MCF 10A (cell line): ENCODE data around the gene CEP43. TPM values are rescaled to one million over a fixed set of nuclear protein-coding genes. Genes with fewer than 3 reads are reported as not detected.
A peak's percentile ranks its signal among the peaks of the same experiment; 100 is the strongest.

Source experiments
- BruUV-seq: library from RNA; stranded (reverse); fragments of 400-500 nt; replicated peaks from 2 replicates; lab custom pipeline; 2021; lab: Mats Ljungman, UMichigan
- CTCF ChIA-PET: fragments of 300-600 bp; sonication (Branson Sonifier 250); formaldehyde crosslinking; extraction: SDS; loops from one replicate; lab custom pipeline; 2021; ENCODE audit warnings: antibody characterized with exemption, inconsistent platforms; lab: Yijun Ruan, JAX
- POLR2A ChIA-PET: fragments of 300-600, 350-650 bp; sonication (Branson Sonifier 250); formaldehyde crosslinking; extraction: SDS; loops from one replicate; lab custom pipeline; 2020; ENCODE audit warnings: antibody characterized with exemption, inconsistent platforms; lab: Yijun Ruan, JAX
- DNase-seq: peaks from one replicate; pipeline ENCODE4 v3.0.0-alpha.2; 2018; ENCODE audit not compliant: unreplicated experiment
- H3K27ac Mint-ChIP-seq: one replicate; pipeline ENCODE4 v1.8.0; 2022; ENCODE audit warnings: mild to moderate bottlenecking, low read depth, mixed read lengths; ENCODE audit not compliant: unreplicated experiment
- H3K27me3 Mint-ChIP-seq: one replicate; pipeline ENCODE4 v1.8.0; 2022; ENCODE audit warnings: mixed read lengths; ENCODE audit not compliant: insufficient read depth, unreplicated experiment
- H3K36me3 Mint-ChIP-seq: one replicate; pipeline ENCODE4 v1.8.0; 2022; ENCODE audit warnings: mild to moderate bottlenecking, moderate library complexity, mixed read lengths; ENCODE audit not compliant: insufficient read depth, unreplicated experiment
- H3K4me1 Mint-ChIP-seq: one replicate; pipeline ENCODE4 v1.8.0; 2022; ENCODE audit warnings: mixed read lengths; ENCODE audit not compliant: insufficient read depth, unreplicated experiment
- H3K4me3 Mint-ChIP-seq: one replicate; pipeline ENCODE4 v1.8.0; 2022; ENCODE audit warnings: mild to moderate bottlenecking, moderate library complexity, mixed read lengths; ENCODE audit not compliant: unreplicated experiment
- H3K9me3 Mint-ChIP-seq: one replicate; pipeline ENCODE4 v1.8.0; 2022; ENCODE audit warnings: mixed read lengths; ENCODE audit not compliant: unreplicated experiment
- intact Hi-C: fragments of 100-400 bp; cut with micrococcal nuclease; formaldehyde crosslinking; loops from 2 replicates; pipeline ENCODE4 v1.14.1; 2022
- total RNA-seq: library from RNA; stranded (reverse); gene quantifications from 2 replicates; pipeline ENCODE4 v1.2.3, GENCODE V29; 2022
- TF ChIP-seq, protein P1 (sequence below): fragments of 200-600 bp; IDR thresholded peaks from one replicate; pipeline ENCODE4 v1.8.0; 2022; ENCODE audit warnings: antibody characterized with exemption, mild to moderate bottlenecking; ENCODE audit not compliant: unreplicated experiment

The CEP43 gene
- total RNA-seq, 1 experiment from 2014 or later: 23.8 TPM

DNA sequence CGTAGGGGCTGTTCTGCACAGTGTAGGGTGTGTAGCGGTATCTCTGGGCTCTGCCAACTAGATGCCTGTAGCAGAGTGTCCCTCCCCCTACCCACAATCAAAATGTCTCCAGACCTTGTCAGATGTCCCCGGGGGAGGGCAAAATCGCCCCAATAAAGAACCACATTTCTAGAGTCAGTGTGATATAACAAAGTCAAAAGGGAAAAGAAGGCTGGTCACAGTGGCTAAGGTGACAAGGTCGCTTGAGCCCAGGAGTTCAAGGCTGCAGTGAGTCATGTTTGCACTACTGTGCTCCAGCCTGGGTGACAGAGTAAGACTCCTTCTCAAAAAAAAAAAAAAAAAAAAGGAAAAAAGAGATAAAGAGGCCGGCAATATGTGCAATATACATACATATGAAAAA is 11.7 kb upstream of the CEP43 start:
- TF ChIP-seq, protein P1, sequence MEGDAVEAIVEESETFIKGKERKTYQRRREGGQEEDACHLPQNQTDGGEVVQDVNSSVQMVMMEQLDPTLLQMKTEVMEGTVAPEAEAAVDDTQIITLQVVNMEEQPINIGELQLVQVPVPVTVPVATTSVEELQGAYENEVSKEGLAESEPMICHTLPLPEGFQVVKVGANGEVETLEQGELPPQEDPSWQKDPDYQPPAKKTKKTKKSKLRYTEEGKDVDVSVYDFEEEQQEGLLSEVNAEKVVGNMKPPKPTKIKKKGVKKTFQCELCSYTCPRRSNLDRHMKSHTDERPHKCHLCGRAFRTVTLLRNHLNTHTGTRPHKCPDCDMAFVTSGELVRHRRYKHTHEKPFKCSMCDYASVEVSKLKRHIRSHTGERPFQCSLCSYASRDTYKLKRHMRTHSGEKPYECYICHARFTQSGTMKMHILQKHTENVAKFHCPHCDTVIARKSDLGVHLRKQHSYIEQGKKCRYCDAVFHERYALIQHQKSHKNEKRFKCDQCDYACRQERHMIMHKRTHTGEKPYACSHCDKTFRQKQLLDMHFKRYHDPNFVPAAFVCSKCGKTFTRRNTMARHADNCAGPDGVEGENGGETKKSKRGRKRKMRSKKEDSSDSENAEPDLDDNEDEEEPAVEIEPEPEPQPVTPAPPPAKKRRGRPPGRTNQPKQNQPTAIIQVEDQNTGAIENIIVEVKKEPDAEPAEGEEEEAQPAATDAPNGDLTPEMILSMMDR: no peak
- H3K27ac Mint-ChIP-seq: no peak overlapping the region
- ChIA-PET POLR2A (interaction anchor here (1.5 kb wide), 1 partner anchor 213 kb away, joined by 6 read pairs; no protein-coding TSS in a partner anchor), CTCF (interaction anchor here (0.8 to 3.4 kb wide), 3 partner anchors 199 to 240 kb away, joined by 3 to 24 read pairs (median 4); no protein-coding TSS in a partner anchor)
- DNase-seq: no peak
- no peaks in the 10 kb centered on the region for H3K4me1 Mint-ChIP-seq
- H3K36me3 Mint-ChIP-seq: peaks cover 6% of the 10 kb centered on the region
- no peaks in the 10 kb centered on the region for H3K9me3 Mint-ChIP-seq
- H3K27me3 Mint-ChIP-seq: no peaks in the 10 kb centered on the region
- no TSS peak for BruUV-seq
- H3K4me3 Mint-ChIP-seq: no peak overlapping the region
- intact Hi-C loops: no loop called here

GRCh38 chr6:166987930-166988329 is 11.3 kb upstream of the CEP43 start:
- TF ChIP-seq, protein P1: no peak
- ChIA-PET CTCF (interaction anchor here (0.8 to 3.4 kb wide), 11 partner anchors 8 to 697 kb away, joined by 3 to 65 read pairs (median 6); no protein-coding TSS in a partner anchor), POLR2A (interaction anchor here (1.5 kb wide), 1 partner anchor 214 kb away, joined by 6 read pairs; no protein-coding TSS in a partner anchor)
- Mint-ChIP-seq H3K27ac (no peak overlapping the region), H3K4me1 (no peaks in the 10 kb centered on the region), H3K9me3 (no peaks in the 10 kb centered on the region), H3K36me3 (peaks cover 4% of the 10 kb centered on the region), H3K4me3 (no peak overlapping the region), H3K27me3 (no peaks in the 10 kb centered on the region)
- no TSS peak for BruUV-seq
- intact Hi-C loops: no loop called here
- DNase-seq: no peak

- intact Hi-C loops: loop anchor here (1.0 kb wide), 2 partner anchors 202 to 213 kb away; no protein-coding TSS in a partner anchor
- no peak overlapping the region for H3K27ac Mint-ChIP-seq
- DNase-seq: no peak
- BruUV-seq: no TSS peak
- H3K9me3 Mint-ChIP-seq: no peaks in the 10 kb centered on the region
- H3K4me1 Mint-ChIP-seq: no peaks in the 10 kb centered on the region
- no peaks in the 10 kb centered on the region for H3K36me3 Mint-ChIP-seq
- POLR2A ChIA-PET: interaction anchor here (0.6 to 1.5 kb wide), 4 partner anchors 32 to 365 kb away, joined by 3 to 6 read pairs (median 4); partner anchors contain the start of gene RNASET2
- H3K27me3 Mint-ChIP-seq: no peaks in the 10 kb centered on the region
- CTCF ChIA-PET: interaction anchor here (0.6 to 3.4 kb wide), 22 partner anchors 9 to 697 kb away, joined by 3 to 65 read pairs (median 5); partner anchors contain the start of gene RNASET2
- TF ChIP-seq, protein P1: no peak
- no peak overlapping the region for H3K4me3 Mint-ChIP-seq
These were observed 10.5 kb upstream of the CEP43 start for GRCh38 chr6:166988674-166989201.

DNA sequence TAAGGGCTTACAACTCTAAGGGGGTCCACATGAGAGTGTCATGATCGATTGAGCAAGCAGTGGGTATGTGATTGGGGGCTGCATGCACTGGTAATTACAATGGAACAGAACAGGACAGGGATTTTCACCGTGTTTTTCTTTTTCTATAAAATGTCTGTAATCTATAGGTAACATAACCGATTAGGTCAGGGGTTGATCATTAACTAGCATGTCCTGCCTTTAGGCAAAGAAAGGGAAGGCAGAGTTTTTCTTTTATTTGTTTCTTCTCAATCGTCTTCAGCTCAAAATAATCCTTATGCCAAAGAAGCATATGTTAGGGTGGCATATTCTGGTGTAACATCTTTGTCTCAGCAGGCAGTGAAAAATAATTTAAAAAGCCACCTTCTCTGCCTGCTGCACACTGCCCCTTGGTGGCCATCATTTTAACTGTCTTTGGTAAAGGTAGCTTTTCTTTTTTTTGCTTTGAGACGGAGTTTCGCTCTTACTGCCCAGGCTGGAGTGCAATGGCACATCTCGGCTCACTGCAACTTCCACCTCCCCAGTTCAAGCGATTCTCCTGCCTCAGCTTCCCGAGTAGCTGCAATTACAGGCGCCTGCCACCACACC is 9.7 kb upstream of the CEP43 start:
- H3K4me1 Mint-ChIP-seq: no peaks in the 10 kb centered on the region
- no peaks in the 10 kb centered on the region for H3K36me3 Mint-ChIP-seq
- TF ChIP-seq, protein P1: peak; percentile 43
- no TSS peak for BruUV-seq
- no peaks in the 10 kb centered on the region for H3K27me3 Mint-ChIP-seq
- CTCF ChIA-PET: interaction anchor here (0.6 to 3.4 kb wide), 36 partner anchors 8 to 686 kb away, joined by 3 to 65 read pairs (median 5); partner anchors contain the start of gene RNASET2
- DNase-seq: peak; percentile 39
- POLR2A ChIA-PET: interaction anchor here (1.0 to 1.3 kb wide), 2 partner anchors 33 to 366 kb away, joined by 4 read pairs; partner anchors contain the start of gene RNASET2
- H3K9me3 Mint-ChIP-seq: no peaks in the 10 kb centered on the region
- no peak overlapping the region for H3K27ac Mint-ChIP-seq
- intact Hi-C loops: loop anchor here (1.0 kb wide), 2 partner anchors 203 to 214 kb away; no protein-coding TSS in a partner anchor
- H3K4me3 Mint-ChIP-seq: no peak overlapping the region
